ENCODE results near the gene RCL1. TPM values are rescaled to one million over a fixed set of nuclear protein-coding genes. Genes with fewer than 3 reads are reported as not detected.
"Not testable (repeated sequence)": the region's sequence is repeated elsewhere in the genome, so short reads cannot be mapped to it uniquely, and the experiment has no call there.

RCL1 gene
- total RNA-seq, 2 experiments from 2014 or later = 24.5 to 28.6 TPM

DNA sequence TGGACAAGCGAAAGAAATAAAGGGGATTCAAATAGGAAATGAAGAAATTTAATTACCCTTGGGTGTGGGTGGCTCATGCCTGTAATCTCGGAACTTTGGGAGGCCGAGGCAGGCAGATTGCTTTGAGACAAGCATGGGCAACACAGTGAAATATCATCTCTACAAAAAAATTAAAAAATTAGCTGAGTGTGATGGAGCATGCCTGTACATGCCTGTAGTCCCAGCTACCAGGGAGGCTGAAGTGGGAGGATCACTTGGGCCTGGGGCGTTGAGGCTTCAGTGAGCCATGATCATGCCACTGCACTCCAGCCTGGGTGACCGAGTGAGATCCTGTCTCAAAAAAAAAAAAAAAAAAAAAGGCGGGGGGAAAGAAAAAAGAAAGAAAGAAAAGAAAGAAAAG is 4.0 kb upstream of the RCL1 start:
- Mint-ChIP-seq H3K4me3 (no peak overlapping the region), H3K4me1 (ENCODE audit: low read depth) (peaks cover 21% of the 10 kb centered on the region), H3K36me3 (ENCODE audit: low read depth) (no peaks in the 10 kb centered on the region), H3K27ac (no peak overlapping the region), H3K27me3 (peaks cover 2% of the 10 kb centered on the region), H3K9me3 (no peaks in the 10 kb centered on the region)
- intact Hi-C loops (cut with micrococcal nuclease) = no loop called here
- ChIA-PET POLR2A (no interaction called here), CTCF (interaction anchor here (1.5 to 1.8 kb wide), 2 partner anchors 26 to 29 kb away, joined by 4 to 7 read pairs; no protein-coding TSS in a partner anchor)
- ATAC-seq (no peak), DNase-seq (no peak)
- no peak for TF ChIP-seq CTCF (IDR thresholded peaks at IDR 0.05)

DNA sequence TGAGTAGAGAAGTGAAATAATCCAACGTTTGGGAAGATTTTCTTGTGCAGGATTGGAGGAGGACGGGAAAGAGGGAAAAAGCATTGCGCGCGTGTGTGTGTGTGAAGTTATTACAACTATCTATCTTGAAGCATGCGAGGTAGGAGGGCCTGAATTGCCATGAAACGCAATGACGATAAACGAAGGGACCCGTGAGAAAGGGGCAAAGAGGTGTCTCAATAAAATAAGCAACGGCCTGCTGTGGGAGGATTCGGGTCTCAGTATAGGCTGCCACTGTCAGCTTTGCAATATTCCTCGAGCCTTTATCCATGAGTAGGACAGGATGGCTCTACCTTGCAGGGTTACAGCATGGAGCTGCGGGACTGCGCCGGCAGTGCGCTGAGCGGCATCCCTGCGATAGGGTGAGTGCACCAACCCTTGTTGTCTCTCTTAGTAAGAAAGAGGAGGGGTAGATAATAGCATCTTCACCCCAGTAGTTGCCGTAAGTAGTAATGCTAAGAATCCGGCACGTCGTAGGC is 631 bp upstream of the RCL1 start:
- intact Hi-C loops (cut with micrococcal nuclease) = loop anchor here (5.0 kb wide), 1 partner anchor 40 kb away; no protein-coding TSS in a partner anchor
- no peak for DNase-seq
- Mint-ChIP-seq H3K9me3 (peaks cover 1% of the 10 kb centered on the region), H3K4me3 (peak overlapping the region; percentile 96), H3K27ac (peak overlapping the region; percentile 43), H3K27me3 (peaks cover 2% of the 10 kb centered on the region), H3K36me3 (ENCODE audit: low read depth) (peaks cover 20% of the 10 kb centered on the region), H3K4me1 (ENCODE audit: low read depth) (peaks cover 43% of the 10 kb centered on the region)
- CTCF ChIA-PET = interaction anchor here (1.4 to 4.5 kb wide), 6 partner anchors 24 to 196 kb away, joined by 3 to 27 read pairs (median 12); partner anchors contain the start of gene JAK2
- POLR2A ChIA-PET = interaction anchor here (0.9 to 3.3 kb wide), 4 partner anchors 12 to 190 kb away, joined by 3 to 12 read pairs (median 9); no protein-coding TSS in a partner anchor
- ATAC-seq = peak; percentile 37
- no peak for TF ChIP-seq CTCF (IDR thresholded peaks at IDR 0.05)

GRCh38 chr9:4793459-4794395 is 983 bp downstream of the RCL1 start:
- DNase-seq (peak; percentile 16), ATAC-seq (no peak)
- H3K9me3 Mint-ChIP-seq = peaks cover 1% of the 10 kb centered on the region
- H3K27ac Mint-ChIP-seq = peak overlapping the region; percentile 95
- POLR2A ChIA-PET = interaction anchor here (0.7 to 3.3 kb wide), 9 partner anchors 11 to 196 kb away, joined by 3 to 12 read pairs (median 5); partner anchors contain the start of gene JAK2
- intact Hi-C loops (cut with micrococcal nuclease) = loop anchor here (5.0 kb wide), 1 partner anchor 39 kb away; no protein-coding TSS in a partner anchor
- CTCF ChIA-PET = interaction anchor here (1.0 to 4.5 kb wide), 9 partner anchors 25 to 393 kb away, joined by 3 to 27 read pairs (median 5); partner anchors contain the start of gene JAK2
- TF ChIP-seq CTCF (IDR thresholded peaks at IDR 0.05) = no peak
- peaks cover 50% of the 10 kb centered on the region for H3K4me1 Mint-ChIP-seq (ENCODE audit: low read depth)
- H3K4me3 Mint-ChIP-seq = peak overlapping the region; percentile 96
- H3K36me3 Mint-ChIP-seq (ENCODE audit: low read depth) = peaks cover 22% of the 10 kb centered on the region
- H3K27me3 Mint-ChIP-seq = no peaks in the 10 kb centered on the region

- intact Hi-C loops (cut with micrococcal nuclease) = loop anchor here (5.0 kb wide), 1 partner anchor 38 kb away; no protein-coding TSS in a partner anchor
- ATAC-seq (no peak), DNase-seq (no peak)
- ChIA-PET CTCF (interaction anchor here (1.0 to 4.5 kb wide), 5 partner anchors 30 to 392 kb away, joined by 3 to 27 read pairs (median 11); partner anchors contain the start of gene JAK2), POLR2A (interaction anchor here (2.9 to 3.3 kb wide), 2 partner anchors 10 to 176 kb away, joined by 10 to 12 read pairs; no protein-coding TSS in a partner anchor)
- peaks cover 57% of the 10 kb centered on the region for H3K4me1 Mint-ChIP-seq (ENCODE audit: low read depth)
- peak overlapping the region; percentile 96 for H3K4me3 Mint-ChIP-seq
- H3K36me3 Mint-ChIP-seq (ENCODE audit: low read depth) = peaks cover 25% of the 10 kb centered on the region
- no peak overlapping the region for H3K27ac Mint-ChIP-seq
- peaks cover 1% of the 10 kb centered on the region for H3K9me3 Mint-ChIP-seq
- H3K27me3 Mint-ChIP-seq = no peaks in the 10 kb centered on the region
- no peak for TF ChIP-seq CTCF (IDR thresholded peaks at IDR 0.05)
These were observed 1.9 kb downstream of the RCL1 start for GRCh38 chr9:4794691-4795090.

GRCh38 chr9:4795108-4795507 is 2.4 kb downstream of the RCL1 start:
- ChIA-PET CTCF (interaction anchor here (1.0 to 4.5 kb wide), 4 partner anchors 29 to 192 kb away, joined by 3 to 27 read pairs (median 8); partner anchors contain the start of gene JAK2), POLR2A (interaction anchor here (1.0 to 3.3 kb wide), 3 partner anchors 9 to 176 kb away, joined by 3 to 12 read pairs (median 10); no protein-coding TSS in a partner anchor)

More at GRCh38 chr9:4795108-4795507, 2.4 kb downstream of the RCL1 start:
- DNase-seq; H3K27me3 Mint-ChIP-seq; H3K4me3 Mint-ChIP-seq; ATAC-seq; H3K9me3 Mint-ChIP-seq; H3K27ac Mint-ChIP-seq; intact Hi-C loops (cut with micrococcal nuclease): not testable (repeated sequence)
- Mint-ChIP-seq H3K36me3 (ENCODE audit: low read depth) (peaks cover 25% of the 10 kb centered on the region), H3K4me1 (ENCODE audit: low read depth) (peaks cover 60% of the 10 kb centered on the region)

Measured in activated CD8-positive, alpha-beta T cell treated with anti-CD3 and anti-CD28 coated beads for 36 hours (primary cell).